ENCODE data around the gene BHLHE40. TPM values are rescaled to one million over a fixed set of nuclear protein-coding genes. Genes with fewer than 3 reads are reported as not detected.
"Not testable (repeated sequence)": the region's sequence is repeated elsewhere in the genome, so short reads cannot be mapped to it uniquely, and the experiment has no call there.

Gene BHLHE40
- total RNA-seq, 2 experiments from 2014 or later: 167 to 182 TPM

- Mint-ChIP-seq H3K4me3 (no peak overlapping the region), H3K9me3 (peaks cover 7% of the 10 kb centered on the region), H3K27ac (no peak overlapping the region), H3K36me3 (ENCODE audit: low read depth) (peaks cover 11% of the 10 kb centered on the region), H3K4me1 (ENCODE audit: low read depth) (no peaks in the 10 kb centered on the region), H3K27me3 (no peaks in the 10 kb centered on the region)
- H3K9me3 ChIP-seq (ENCODE audit: control insufficient read depth in 1 of 2, insufficient read depth in 1 of 2, low read length in 2 of 2): peaks cover 0 to 7% of the 10 kb centered on the region in 2 experiments
- ChIA-PET POLR2A (no interaction called here), CTCF (interaction anchor here (0.7 kb wide), 1 partner anchor 14 kb away, joined by 5 read pairs; no protein-coding TSS in a partner anchor)
- no peaks in the 10 kb centered on the region for H3K27me3 ChIP-seq (ENCODE audit: control insufficient read depth in 1 of 2, insufficient read depth in 2 of 2, low read length in 2 of 2)
- H3K27ac ChIP-seq (ENCODE audit: low read depth in 1 of 2, low read length in 2 of 2): no peak overlapping the region
- no peak for ATAC-seq (ENCODE audit: poor library complexity)
- H3K36me3 ChIP-seq (ENCODE audit: insufficient read depth, low read length): no peaks in the 10 kb centered on the region
- intact Hi-C loops (cut with DNase I, micrococcal nuclease): no loop called here
- no peak for DNase-seq
- H3K4me1 ChIP-seq (ENCODE audit: insufficient read depth, low read length): no peaks in the 10 kb centered on the region
- H3K4me3 ChIP-seq (ENCODE audit: low read length): no peak overlapping the region
- no peak for TF ChIP-seq CTCF (IDR thresholded peaks at IDR 0.05)
Measured at GRCh38 chr3:4959180-4959579, 20.1 kb upstream of the BHLHE40 start.

- H3K4me3 ChIP-seq (ENCODE audit: low read length); CTCF ChIA-PET; intact Hi-C loops (cut with DNase I, micrococcal nuclease); H3K27me3 Mint-ChIP-seq; H3K27me3 ChIP-seq (ENCODE audit: control insufficient read depth in 1 of 2, insufficient read depth in 2 of 2, low read length in 2 of 2); DNase-seq; ATAC-seq (ENCODE audit: poor library complexity); H3K4me3 Mint-ChIP-seq; H3K27ac ChIP-seq (ENCODE audit: low read depth in 1 of 2, low read length in 2 of 2); H3K27ac Mint-ChIP-seq; H3K36me3 ChIP-seq (ENCODE audit: insufficient read depth, low read length): not testable (repeated sequence)
- peaks cover 14% of the 10 kb centered on the region for H3K4me1 ChIP-seq (ENCODE audit: insufficient read depth, low read length)
- peaks cover 11% of the 10 kb centered on the region for H3K9me3 Mint-ChIP-seq
- H3K36me3 Mint-ChIP-seq (ENCODE audit: low read depth): peaks cover 27% of the 10 kb centered on the region
- H3K4me1 Mint-ChIP-seq (ENCODE audit: low read depth): peaks cover 19% of the 10 kb centered on the region
- peaks cover 0 to 17% of the 10 kb centered on the region in 2 experiments for H3K9me3 ChIP-seq (ENCODE audit: control insufficient read depth in 1 of 2, insufficient read depth in 1 of 2, low read length in 2 of 2)
- POLR2A ChIA-PET: interaction anchor here (0.6 kb wide), 1 partner anchor 19 kb away, joined by 3 read pairs; no protein-coding TSS in a partner anchor
Measured at GRCh38 chr3:4961865-4962264, 17.4 kb upstream of the BHLHE40 start.

- Mint-ChIP-seq H3K27me3 (no peaks in the 10 kb centered on the region), H3K27ac (no peak overlapping the region)
Measured at GRCh38 chr3:4963669-4964570, 15.3 kb upstream of the BHLHE40 start.

GRCh38 chr3:4966006-4966405 is 13.2 kb upstream of the BHLHE40 start:
- H3K4me3 ChIP-seq (ENCODE audit: low read length); H3K9me3 ChIP-seq (ENCODE audit: control insufficient read depth in 1 of 2, insufficient read depth in 1 of 2, low read length in 2 of 2); H3K27me3 ChIP-seq (ENCODE audit: control insufficient read depth in 1 of 2, insufficient read depth in 2 of 2, low read length in 2 of 2); H3K27ac ChIP-seq (ENCODE audit: low read depth in 1 of 2, low read length in 2 of 2); H3K9me3 Mint-ChIP-seq; H3K27me3 Mint-ChIP-seq; H3K36me3 ChIP-seq (ENCODE audit: insufficient read depth, low read length); intact Hi-C loops (cut with DNase I, micrococcal nuclease): not testable (repeated sequence)
- peaks cover 47% of the 10 kb centered on the region for H3K36me3 Mint-ChIP-seq (ENCODE audit: low read depth)
- POLR2A ChIA-PET: interaction anchor here (0.8 to 2.7 kb wide), 4 partner anchors 11 to 18 kb away, joined by 3 to 13 read pairs (median 5); partner anchors contain the start of gene BHLHE40
- DNase-seq: peak in 11 of 14 experiments; percentile 26 to 76 (median 40)
- CTCF ChIA-PET: interaction anchor here (0.9 kb wide), 1 partner anchor 10 kb away, joined by 3 read pairs; no protein-coding TSS in a partner anchor
- peak; percentile 34 for ATAC-seq (ENCODE audit: poor library complexity)
- peak overlapping the region; percentile 44 for H3K27ac Mint-ChIP-seq
- peak overlapping the region; percentile 25 for H3K4me3 Mint-ChIP-seq
- H3K4me1 Mint-ChIP-seq (ENCODE audit: low read depth): peaks cover 22% of the 10 kb centered on the region
- peaks cover 14% of the 10 kb centered on the region for H3K4me1 ChIP-seq (ENCODE audit: insufficient read depth, low read length)

More at GRCh38 chr3:4963669-4964570, 15.3 kb upstream of the BHLHE40 start:
- no peak overlapping the region for H3K4me3 ChIP-seq (ENCODE audit: low read length)
- H3K27me3 ChIP-seq (ENCODE audit: control insufficient read depth in 1 of 2, insufficient read depth in 2 of 2, low read length in 2 of 2): no peaks in the 10 kb centered on the region
- H3K4me1 ChIP-seq (ENCODE audit: insufficient read depth, low read length): peaks cover 14% of the 10 kb centered on the region
- POLR2A ChIA-PET: no interaction called here
- Mint-ChIP-seq H3K9me3 (peaks cover 12% of the 10 kb centered on the region), H3K4me1 (ENCODE audit: low read depth) (peaks cover 22% of the 10 kb centered on the region), H3K4me3 (no peak overlapping the region), H3K36me3 (ENCODE audit: low read depth) (peaks cover 45% of the 10 kb centered on the region)
- CTCF ChIA-PET: no interaction called here
- intact Hi-C loops (cut with DNase I, micrococcal nuclease): no loop called here
- no peak overlapping the region for H3K27ac ChIP-seq (ENCODE audit: low read depth in 1 of 2, low read length in 2 of 2)
- DNase-seq: no peak
- peaks cover 0 to 17% of the 10 kb centered on the region in 2 experiments for H3K9me3 ChIP-seq (ENCODE audit: control insufficient read depth in 1 of 2, insufficient read depth in 1 of 2, low read length in 2 of 2)
- no peak for TF ChIP-seq CTCF (IDR thresholded peaks at IDR 0.05)
- no peak for ATAC-seq (ENCODE audit: poor library complexity)
- no peaks in the 10 kb centered on the region for H3K36me3 ChIP-seq (ENCODE audit: insufficient read depth, low read length)

GRCh38 chr3:4967683-4968082 is 11.6 kb upstream of the BHLHE40 start:
- H3K4me1 ChIP-seq (ENCODE audit: insufficient read depth, low read length): peaks cover 14% of the 10 kb centered on the region
- H3K27me3 Mint-ChIP-seq; H3K36me3 ChIP-seq (ENCODE audit: insufficient read depth, low read length); H3K27ac Mint-ChIP-seq; H3K4me3 ChIP-seq (ENCODE audit: low read length); H3K27ac ChIP-seq (ENCODE audit: low read depth in 1 of 2, low read length in 2 of 2); DNase-seq; H3K9me3 ChIP-seq (ENCODE audit: control insufficient read depth in 1 of 2, insufficient read depth in 1 of 2, low read length in 2 of 2); H3K9me3 Mint-ChIP-seq; intact Hi-C loops (cut with DNase I, micrococcal nuclease); CTCF ChIA-PET; H3K27me3 ChIP-seq (ENCODE audit: control insufficient read depth in 1 of 2, insufficient read depth in 2 of 2, low read length in 2 of 2); H3K4me3 Mint-ChIP-seq; ATAC-seq (ENCODE audit: poor library complexity): not testable (repeated sequence)
- Mint-ChIP-seq H3K36me3 (ENCODE audit: low read depth) (peaks cover 47% of the 10 kb centered on the region), H3K4me1 (ENCODE audit: low read depth) (peaks cover 22% of the 10 kb centered on the region)
- POLR2A ChIA-PET: interaction anchor here (2.7 kb wide), 1 partner anchor 9 kb away, joined by 13 read pairs; no protein-coding TSS in a partner anchor

All from CD4-positive, alpha-beta T cell (primary cell).